ENCODE results near the gene DSTYK. TPM values are rescaled to one million over a fixed set of nuclear protein-coding genes. Genes with fewer than 3 reads are reported as not detected.

DSTYK gene
- total and polyA plus RNA-seq, 11 donors = 3.2 to 10.1 (median 6.3) TPM

DNA sequence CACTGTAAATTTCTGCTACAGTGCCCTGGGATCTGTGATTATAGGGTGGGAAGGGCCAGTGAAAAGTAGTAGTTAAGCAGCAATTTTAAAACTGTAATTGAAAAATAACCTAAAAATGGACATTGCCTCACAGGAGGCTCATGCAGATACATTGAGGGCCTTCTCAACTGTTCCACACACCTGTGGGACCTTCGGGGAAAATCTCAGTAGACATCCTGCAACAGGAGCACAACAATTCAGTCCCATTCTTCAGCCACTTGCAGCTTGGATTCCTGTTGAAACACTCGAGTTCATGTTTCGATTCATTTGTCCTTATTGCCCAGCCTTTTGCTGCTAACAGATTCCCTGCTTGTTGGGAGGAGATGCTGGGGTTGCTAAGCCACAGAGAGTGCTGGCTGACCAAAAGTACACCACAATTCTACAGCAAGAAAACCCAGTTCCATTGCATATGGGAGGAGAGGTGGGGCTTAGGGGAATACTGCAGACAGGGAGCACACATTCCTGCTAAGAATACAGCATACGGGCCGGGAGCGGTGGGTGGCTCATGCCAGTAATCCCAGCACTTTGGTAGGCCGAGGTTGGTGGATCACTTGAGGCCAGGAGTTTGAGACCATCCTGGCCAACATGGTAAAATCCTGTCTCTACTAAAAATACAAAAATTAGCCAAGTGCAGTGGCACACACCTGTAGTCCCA lies 20.8 kb upstream of the DSTYK start:
- Histone ChIP-seq H3K4me1 (peaks cover 0 to 34% (median 18%) of the 10 kb centered on the region in 12 donors), H3K27me3 (no peaks in the 10 kb centered on the region), H3K36me3 (no peaks in the 10 kb centered on the region), H3K27ac (no peak overlapping the region), H3K9me3 (no peaks in the 10 kb centered on the region), H3K4me3 (no peak overlapping the region)
- DNase-seq (no peak), ATAC-seq (no peak)
- TF ChIP-seq POLR2A (IDR thresholded peaks at IDR 0.05) = no peak
- no peak for TF ChIP-seq CTCF (IDR thresholded peaks at IDR 0.05)
- 92 to 97% (median 94%) methylated on average over 7 of the region's 7 CpGs for WGBS, 4 donors
- intact Hi-C loops (cut with DNase I) = no loop called here

DNA sequence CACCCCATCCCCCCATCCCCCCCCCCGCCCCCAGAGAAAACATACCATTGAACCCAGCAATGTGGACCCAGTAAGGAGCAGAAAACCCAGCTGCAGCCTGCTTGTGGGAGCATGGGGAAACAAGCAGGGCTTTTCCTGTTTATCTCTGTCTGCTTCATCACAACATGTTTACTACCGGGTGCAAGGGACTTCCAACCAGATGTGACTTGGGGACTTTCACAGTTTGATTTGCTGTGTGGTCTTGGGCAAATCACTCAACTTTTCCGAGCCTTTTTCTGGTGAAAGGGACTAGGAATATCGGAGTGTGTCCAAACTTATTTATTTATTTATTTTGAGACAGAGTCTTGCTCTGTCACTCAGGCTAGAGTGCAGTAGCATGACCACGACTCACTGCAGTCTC lies 19.5 kb upstream of the DSTYK start:
- H3K4me3 ChIP-seq = no peak overlapping the region
- WGBS, 4 donors = 76 to 89% (median 84%) methylated on average over 5 of the region's 5 CpGs

DNA sequence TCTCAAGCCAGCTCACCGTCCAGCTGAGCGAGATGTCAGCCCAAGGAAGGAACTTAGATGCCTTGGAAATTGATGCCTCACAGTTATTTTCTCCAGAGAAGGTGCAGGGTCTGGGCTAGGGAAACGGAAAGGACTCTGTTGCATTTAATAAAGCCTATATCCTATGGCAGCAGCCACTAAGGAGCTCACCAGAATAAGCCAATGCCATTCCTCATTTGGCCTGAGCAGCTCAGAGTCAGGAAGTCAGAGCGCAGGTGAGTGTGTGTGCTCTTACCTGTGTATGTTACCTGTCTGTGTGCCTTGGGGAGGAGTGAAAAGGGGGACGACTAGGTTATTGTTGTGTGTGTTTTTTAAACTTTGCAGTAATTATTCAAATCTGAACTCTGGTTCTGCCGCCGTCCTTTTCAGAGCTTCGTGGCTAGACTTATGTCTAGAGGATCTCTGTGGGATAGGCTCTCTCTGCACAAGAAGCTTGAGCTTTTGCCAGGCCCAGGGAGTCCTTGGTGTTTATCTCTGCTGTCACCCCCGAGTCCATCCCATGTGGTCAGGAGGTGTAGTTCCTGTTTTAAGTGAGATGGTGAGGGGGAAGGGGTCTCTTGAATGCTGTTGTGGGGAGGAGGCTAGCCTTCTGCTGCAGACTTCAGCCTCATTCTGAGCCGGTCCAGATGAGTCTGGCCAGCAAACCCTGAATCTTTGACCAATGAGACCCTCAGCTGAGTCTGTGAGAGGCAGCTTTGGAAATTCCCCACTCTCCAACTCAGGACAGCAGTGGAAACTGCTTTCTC lies 18.6 kb upstream of the DSTYK start:
- peak overlapping the region in 5 of 12 donors; percentile 10 to 71 (median 34) for H3K4me3 ChIP-seq
- peak overlapping the region in 2 of 12 donors; percentile 32 to 43 for H3K27ac ChIP-seq
- no peaks in the 10 kb centered on the region for H3K9me3 ChIP-seq
- H3K36me3 ChIP-seq = no peaks in the 10 kb centered on the region
- ATAC-seq = no peak
- intact Hi-C loops (cut with DNase I) = loop anchor here in 3 of 10 donors (2.0 to 10.0 kb wide), 2 partner anchors 27 to 105 kb away; partner anchors contain the start of gene RBBP5 (in 1 of the 3)
- H3K4me1 ChIP-seq = peaks cover 0 to 31% (median 19%) of the 10 kb centered on the region in 12 donors
- DNase-seq = no peak
- 47 to 61% (median 54%) methylated on average over 10 of the region's 10 CpGs for WGBS, 4 donors
- TF ChIP-seq POLR2A (IDR thresholded peaks at IDR 0.05) (no peak), CTCF (IDR thresholded peaks at IDR 0.05) (no peak)
- H3K27me3 ChIP-seq = peaks cover 0 to 10% (median 0%) of the 10 kb centered on the region in 9 donors

More for the DNA sequence above, 19.5 kb upstream of the DSTYK start:
- Histone ChIP-seq H3K27ac (no peak overlapping the region), H3K4me1 (peaks cover 0 to 38% (median 21%) of the 10 kb centered on the region in 12 donors), H3K27me3 (peaks cover 0 to 8% (median 0%) of the 10 kb centered on the region in 9 donors), H3K36me3 (no peaks in the 10 kb centered on the region), H3K9me3 (no peaks in the 10 kb centered on the region)
- TF ChIP-seq POLR2A (IDR thresholded peaks at IDR 0.05) (no peak), CTCF (IDR thresholded peaks at IDR 0.05) (no peak)
- DNase-seq (no peak), ATAC-seq (no peak)
- intact Hi-C loops (cut with DNase I) = no loop called here

GRCh38 chr1:205229399-205229871 lies 17.9 kb upstream of the DSTYK start:
- ATAC-seq (peak; percentile 45 to 70 (median 62)), DNase-seq (peak in 4 of 5 donors; percentile 46 to 56 (median 52))
- Histone ChIP-seq H3K4me1 (peaks cover 0 to 28% (median 19%) of the 10 kb centered on the region in 12 donors), H3K27me3 (peaks cover 0 to 10% (median 0%) of the 10 kb centered on the region in 9 donors), H3K36me3 (no peaks in the 10 kb centered on the region), H3K27ac (peak overlapping the region in 2 of 12 donors; percentile 32 to 43), H3K9me3 (no peaks in the 10 kb centered on the region), H3K4me3 (peak overlapping the region in 10 of 12 donors; percentile 44 to 71 (median 62))
- WGBS, 4 donors = 2 to 8% (median 4%) methylated on average over 12 to 15 of the region's 15 CpGs
- intact Hi-C loops (cut with DNase I) = loop anchor here in 3 of 10 donors (2.0 to 10.0 kb wide), 2 partner anchors 27 to 105 kb away; partner anchors contain the start of gene RBBP5 (in 1 of the 3)
- peak in 7 of 12 donors; percentile 6 to 39 (median 13) for TF ChIP-seq CTCF (IDR thresholded peaks at IDR 0.05)
- no peak for TF ChIP-seq POLR2A (IDR thresholded peaks at IDR 0.05)

Measured in heart left ventricle (tissue), 16 donors.